ENCODE results near the gene TRIM47. TPM values are rescaled to one million over a fixed set of nuclear protein-coding genes. Genes with fewer than 3 reads are reported as not detected.
"Not testable (repeated sequence)": the region's sequence is repeated elsewhere in the genome, so short reads cannot be mapped to it uniquely, and the experiment has no call there.

TRIM47 gene
- total and polyA plus RNA-seq, 2 of the 13 experiments (the other 11 are each of a cell fraction or from before 2014, with no cell fraction given): 33.5 to 82.0 TPM

- DNase-seq (ENCODE audit: low spot score); H3K79me2 ChIP-seq (ENCODE audit: insufficient read depth, low read length); H3K9ac ChIP-seq (ENCODE audit: insufficient read depth, low read depth, low read length); BruUV-seq (replicated peaks); CTCF ChIA-PET (ENCODE audit: low intra/inter-chr PET ratio, low total read pairs); H2AFZ ChIP-seq (ENCODE audit: low read length); H4K20me1 ChIP-seq (ENCODE audit: insufficient read depth, low read length); intact Hi-C loops (cut with micrococcal nuclease; ENCODE audit: unreplicated experiment); in situ Hi-C loops (cut with HindIII; ENCODE audit: extremely low pct_ligation_motif_present, low pct_unique_long_range_greater_than_20kb); FAIRE-seq; H3K27ac ChIP-seq (ENCODE audit: extremely low read length, insufficient read depth, low read length); ATAC-seq; H3K9me3 ChIP-seq (ENCODE audit: low read length); H3K36me3 ChIP-seq (replicated peaks in 1 of 2; ENCODE audit: control insufficient read depth in 1 of 2, insufficient read depth in 2 of 2, low read length in 2 of 2); H3K27me3 ChIP-seq (ENCODE audit: control insufficient read depth in 1 of 2, insufficient read depth in 2 of 2, low read length in 2 of 2): not testable (repeated sequence)
- TF ChIP-seq RARA (CRISPR knock-in tag; IDR thresholded peaks at IDR 0.05) (peak; percentile 13; the same call in 1 of the 2 replicates), ZNF460 (CRISPR knock-in tag; IDR thresholded peaks at IDR 0.05; ENCODE audit: borderline replicate concordance) (peak; percentile 82; the same call in 1 of the 2 replicates), NR2F1 (CRISPR knock-in tag; IDR thresholded peaks at IDR 0.05) (peak in 1 of 2 experiments; percentile 24; a peak in 1 of 4 replicates), MTERF4 (CRISPR knock-in tag; IDR thresholded peaks at IDR 0.05) (0 out of 2 replicates have a peak, but pooled peaks have one; percentile 41), NR2F6 (IDR thresholded peaks at IDR 0.05) (peak; percentile 51), NR2F6 (CRISPR knock-in tag; IDR thresholded peaks at IDR 0.05) (peak; percentile 40; the same call in 1 of the 2 replicates), ZNF687 (CRISPR knock-in tag; IDR thresholded peaks at IDR 0.05) (peak; percentile 46)
- H3K4me3 ChIP-seq (replicated peaks in 1 of 3; ENCODE audit: insufficient read depth in 1 of 3, low read depth in 2 of 3, low read length in 3 of 3): peak overlapping the region in 1 of 3 experiments; percentile 40; a peak in 1 of 6 replicates
- H3K4me1 ChIP-seq (ENCODE audit: insufficient read depth, low read length): peaks cover 75% of the 10 kb centered on the region
- WGBS (ENCODE audit: low lambda C conversion rate): 40% methylated on average over 17 of the region's 17 CpGs
- POLR2A ChIA-PET: interaction anchor here (0.6 to 5.7 kb wide), 5 partner anchors 10 to 138 kb away, joined by 3 to 70 read pairs (median 11); partner anchors contain the start of genes TRIM47, TRIM65 and WBP2
- H3K4me2 ChIP-seq (ENCODE audit: low read depth, low read length): peak overlapping the region; percentile 36; the same call in 1 of the 2 replicates
Measured at GRCh38 chr17:75865404-75866188, 12.8 kb downstream of the TRIM47 start.

All from HepG2 (cell line).